HL-60 (cell line): ENCODE data around the gene EIF5A2.

Experiments
- GABPA ChIP-seq: IDR thresholded peaks from 2 replicates; pipeline ENCODE4 v1.6.1; 2012; ENCODE audit warnings: low read depth
- POLR2AphosphoS5 ChIP-seq: IDR thresholded peaks from 2 replicates; pipeline ENCODE4 v1.6.1; 2012; ENCODE audit warnings: low read depth
- REST ChIP-seq: IDR thresholded peaks from 2 replicates; pipeline ENCODE4 v1.6.1; 2012; ENCODE audit warnings: low read depth; ENCODE audit not compliant: insufficient replicate concordance
- SPI1 ChIP-seq: IDR thresholded peaks from 2 replicates; pipeline ENCODE4 v1.6.1; 2012; ENCODE audit warnings: low read depth, mild to moderate bottlenecking, borderline replicate concordance
- TF ChIP-seq, protein P1 (sequence below): IDR thresholded peaks from one replicate; pipeline ENCODE4 v1.5.1; 2011; ENCODE audit warnings: low read length, control low read depth, inconsistent platforms; ENCODE audit not compliant: insufficient read depth

DNA sequence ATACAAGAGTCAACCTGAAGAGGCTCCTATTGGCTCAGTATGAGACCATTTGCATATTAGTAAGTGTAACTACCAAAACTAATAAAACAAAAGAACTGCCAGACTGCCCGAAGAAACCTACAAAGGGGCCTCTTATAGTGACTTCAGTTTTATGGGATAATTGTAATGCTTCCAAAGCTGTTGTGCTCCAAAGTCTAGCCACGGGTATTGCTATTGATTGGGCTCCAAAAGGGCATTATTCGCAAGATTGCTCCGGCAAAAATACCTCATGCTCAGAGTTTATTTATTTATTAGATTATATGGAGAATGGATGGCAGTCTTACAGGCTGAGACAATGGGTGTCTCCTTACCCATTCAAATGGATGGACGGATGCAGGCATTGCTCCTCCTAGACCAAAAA is 49.8 kb downstream of the EIF5A2 start:
- TF ChIP-seq, protein P1, sequence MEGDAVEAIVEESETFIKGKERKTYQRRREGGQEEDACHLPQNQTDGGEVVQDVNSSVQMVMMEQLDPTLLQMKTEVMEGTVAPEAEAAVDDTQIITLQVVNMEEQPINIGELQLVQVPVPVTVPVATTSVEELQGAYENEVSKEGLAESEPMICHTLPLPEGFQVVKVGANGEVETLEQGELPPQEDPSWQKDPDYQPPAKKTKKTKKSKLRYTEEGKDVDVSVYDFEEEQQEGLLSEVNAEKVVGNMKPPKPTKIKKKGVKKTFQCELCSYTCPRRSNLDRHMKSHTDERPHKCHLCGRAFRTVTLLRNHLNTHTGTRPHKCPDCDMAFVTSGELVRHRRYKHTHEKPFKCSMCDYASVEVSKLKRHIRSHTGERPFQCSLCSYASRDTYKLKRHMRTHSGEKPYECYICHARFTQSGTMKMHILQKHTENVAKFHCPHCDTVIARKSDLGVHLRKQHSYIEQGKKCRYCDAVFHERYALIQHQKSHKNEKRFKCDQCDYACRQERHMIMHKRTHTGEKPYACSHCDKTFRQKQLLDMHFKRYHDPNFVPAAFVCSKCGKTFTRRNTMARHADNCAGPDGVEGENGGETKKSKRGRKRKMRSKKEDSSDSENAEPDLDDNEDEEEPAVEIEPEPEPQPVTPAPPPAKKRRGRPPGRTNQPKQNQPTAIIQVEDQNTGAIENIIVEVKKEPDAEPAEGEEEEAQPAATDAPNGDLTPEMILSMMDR = no peak
- TF ChIP-seq REST (no peak), POLR2AphosphoS5 (no peak), SPI1 (no peak), GABPA (no peak)
